CD4-positive, alpha-beta memory T cell (primary cell): Measurements from ENCODE around the gene ABL1. TPM values are rescaled to one million over a fixed set of nuclear protein-coding genes. Genes with fewer than 3 reads are reported as not detected.
"Not testable (repeated sequence)": the region's sequence is repeated elsewhere in the genome, so short reads cannot be mapped to it uniquely, and the experiment has no call there.

ENCODE experiments used
- CTCF ChIA-PET: fragments of 350-600 bp; sonication (Branson Sonifier 250); formaldehyde crosslinking; loops from one replicate; lab custom pipeline; 2021; ENCODE audit warnings: inconsistent platforms; ENCODE audit not compliant: partially characterized antibody; lab: Charles Lee
- POLR2A ChIA-PET: fragments of 350-600 bp; sonication (Branson Sonifier 250); formaldehyde crosslinking; loops from one replicate; lab custom pipeline; 2021; ENCODE audit not compliant: partially characterized antibody; lab: Charles Lee
- DNase-seq, 5 donors: peaks; one replicate each; pipeline versions ENCODE4 v3.0.0 to v3.0.0-alpha.2; 2020 to 2022; ENCODE audit warnings: mixed read lengths in 1 of 5
- H3K27ac ChIP-seq: one replicate; pipeline ENCODE4 v1.7.0; 2013; ENCODE audit warnings: low read depth, low read length
- H3K27me3 ChIP-seq: 2 replicates; pipeline ENCODE4 v1.7.0; 2013; ENCODE audit warnings: mild to moderate bottlenecking, low read length, moderate library complexity; ENCODE audit not compliant: insufficient read depth
- H3K36me3 ChIP-seq: 2 replicates; pipeline ENCODE4 v1.7.0; 2013; ENCODE audit warnings: mild to moderate bottlenecking, low read length, moderate library complexity; ENCODE audit not compliant: insufficient read depth
- H3K4me1 ChIP-seq: 2 replicates; pipeline ENCODE4 v1.7.0; 2013; ENCODE audit warnings: mild to moderate bottlenecking, low read length, moderate library complexity; ENCODE audit not compliant: insufficient read depth
- H3K4me3 ChIP-seq, 2 donors: one replicate each; pipeline ENCODE4 v1.7.0; 2013; ENCODE audit warnings: low read length in 2 of 2, mild to moderate bottlenecking in 1 of 2
- H3K9me3 ChIP-seq, 2 donors: one replicate each; pipeline ENCODE4 v1.7.0; 2013; ENCODE audit warnings: low read length in 2 of 2, control low read depth in 1 of 2; ENCODE audit not compliant: control insufficient read depth in 1 of 2
- H3K27ac Mint-ChIP-seq, 7 donors: one replicate each; pipeline ENCODE4 v1.8.0; 2020 to 2021; ENCODE audit warnings: mixed read lengths in 7 of 7, mild to moderate bottlenecking in 6 of 7, inconsistent platforms in 3 of 7, moderate library complexity in 3 of 7
- H3K27me3 Mint-ChIP-seq, 2 donors: one replicate each; pipeline ENCODE4 v1.8.0; 2020 to 2021; ENCODE audit warnings: mixed read lengths in 2 of 2
- H3K36me3 Mint-ChIP-seq, 2 donors: one replicate each; pipeline ENCODE4 v1.8.0; 2020 to 2021; ENCODE audit warnings: mixed read lengths in 2 of 2, inconsistent platforms in 1 of 2, mild to moderate bottlenecking in 1 of 2
- H3K4me1 Mint-ChIP-seq, 4 donors: one replicate each; pipeline ENCODE4 v1.8.0; 2020 to 2021; ENCODE audit warnings: mixed read lengths in 4 of 4, mild to moderate bottlenecking in 1 of 4
- H3K4me3 Mint-ChIP-seq, 8 donors: one replicate each; pipeline ENCODE4 v1.8.0; 2020 to 2021; ENCODE audit warnings: mixed read lengths in 8 of 8, mild to moderate bottlenecking in 7 of 8, moderate library complexity in 6 of 8, inconsistent platforms in 3 of 8
- H3K9me3 Mint-ChIP-seq, 8 donors: one replicate each; pipeline ENCODE4 v1.8.0; 2020 to 2021; ENCODE audit warnings: mixed read lengths in 8 of 8, mild to moderate bottlenecking in 5 of 8, inconsistent platforms in 3 of 8, moderate library complexity in 1 of 8
- intact Hi-C: fragments of 100-400 bp; cut with micrococcal nuclease; formaldehyde crosslinking; loops from one replicate; pipeline ENCODE4 v1.15.1; 2023
- polyA plus RNA-seq, 2 donors: library from polyadenylated mRNA; unstranded; fragments of 300-500 nt; fragmentation: Illumina TruSeq; gene quantifications; one replicate each; pipeline ENCODE4 v1.2.3, GENCODE V29; 2021
- total RNA-seq, 2 experiments: library from RNA; stranded (reverse); gene quantifications; one replicate each; pipeline ENCODE4 v1.2.3, GENCODE V29; 2021

Gene ABL1
- total and polyA plus RNA-seq, 4 experiments from 2014 or later = 3.2 to 34.4 (median 23.0) TPM

- ChIA-PET POLR2A (no interaction called here), CTCF (interaction anchor here (1.1 to 2.7 kb wide), 2 partner anchors 17 to 22 kb away, joined by 3 to 6 read pairs; no protein-coding TSS in a partner anchor)
- Histone ChIP-seq H3K36me3 (no peaks in the 10 kb centered on the region), H3K27ac (no peak overlapping the region), H3K4me3 (no peak overlapping the region), H3K9me3 (no peaks in the 10 kb centered on the region), H3K4me1 (peaks cover 31% of the 10 kb centered on the region), H3K27me3 (no peaks in the 10 kb centered on the region)
- Mint-ChIP-seq H3K4me1 (peaks cover 14 to 18% (median 16%) of the 10 kb centered on the region in 4 donors), H3K36me3 (no peaks in the 10 kb centered on the region), H3K27me3 (no peaks in the 10 kb centered on the region), H3K9me3 (no peaks in the 10 kb centered on the region), H3K27ac (no peak overlapping the region), H3K4me3 (no peak overlapping the region)
- intact Hi-C loops = no loop called here
- no peak for DNase-seq
Observed at GRCh38 chr9:130845254-130845653, 10.2 kb downstream of the ABL1 start.

- H3K4me1 ChIP-seq = peaks cover 31% of the 10 kb centered on the region
- no peaks in the 10 kb centered on the region for H3K36me3 Mint-ChIP-seq
- ChIA-PET CTCF (interaction anchor here (1.1 to 2.7 kb wide), 2 partner anchors 16 to 21 kb away, joined by 3 to 6 read pairs; no protein-coding TSS in a partner anchor), POLR2A (interaction anchor here (0.6 kb wide), 1 partner anchor 405 kb away, joined by 3 read pairs; no protein-coding TSS in a partner anchor)
- no peaks in the 10 kb centered on the region for H3K9me3 ChIP-seq
- intact Hi-C loops = no loop called here
- H3K4me3 Mint-ChIP-seq = no peak overlapping the region
- no peaks in the 10 kb centered on the region for H3K27me3 ChIP-seq
- H3K27ac ChIP-seq = no peak overlapping the region
- no peak for DNase-seq
- no peaks in the 10 kb centered on the region for H3K9me3 Mint-ChIP-seq
- no peak overlapping the region for H3K4me3 ChIP-seq
- peaks cover 11 to 18% (median 15%) of the 10 kb centered on the region in 4 donors for H3K4me1 Mint-ChIP-seq
- H3K36me3 ChIP-seq = no peaks in the 10 kb centered on the region
- H3K27ac Mint-ChIP-seq = no peak overlapping the region
- no peaks in the 10 kb centered on the region for H3K27me3 Mint-ChIP-seq
Observed at GRCh38 chr9:130845901-130846481, 10.9 kb downstream of the ABL1 start.

- Mint-ChIP-seq H3K27ac (peak overlapping the region in 1 of 7 donors; percentile 55), H3K9me3 (no peaks in the 10 kb centered on the region), H3K4me3 (no peak overlapping the region), H3K36me3 (no peaks in the 10 kb centered on the region), H3K4me1 (peaks cover 11 to 17% (median 15%) of the 10 kb centered on the region in 4 donors), H3K27me3 (no peaks in the 10 kb centered on the region)
- ChIA-PET POLR2A (no interaction called here), CTCF (interaction anchor here (0.9 to 2.7 kb wide), 2 partner anchors 11 to 20 kb away, joined by 3 to 6 read pairs; no protein-coding TSS in a partner anchor)
- DNase-seq = no peak
- Histone ChIP-seq H3K36me3 (no peaks in the 10 kb centered on the region), H3K9me3 (no peaks in the 10 kb centered on the region), H3K27me3 (no peaks in the 10 kb centered on the region), H3K4me3 (no peak overlapping the region), H3K4me1 (peaks cover 31% of the 10 kb centered on the region), H3K27ac (no peak overlapping the region)
- intact Hi-C loops = no loop called here
Observed at GRCh38 chr9:130846487-130847305, 11.6 kb downstream of the ABL1 start.

GRCh38 chr9:130847306-130848217 is 12.5 kb downstream of the ABL1 start:
- H3K4me3 ChIP-seq = no peak overlapping the region
- DNase-seq = no peak
- Mint-ChIP-seq H3K4me1 (peaks cover 8 to 17% (median 14%) of the 10 kb centered on the region in 4 donors), H3K27ac (peak overlapping the region in 1 of 7 donors; percentile 55), H3K27me3 (no peaks in the 10 kb centered on the region), H3K9me3 (no peaks in the 10 kb centered on the region), H3K4me3 (no peak overlapping the region), H3K36me3 (no peaks in the 10 kb centered on the region)
- ChIA-PET POLR2A (no interaction called here), CTCF (interaction anchor here (0.9 to 2.7 kb wide), 2 partner anchors 10 to 19 kb away, joined by 3 to 6 read pairs; no protein-coding TSS in a partner anchor)
- peaks cover 31% of the 10 kb centered on the region for H3K4me1 ChIP-seq
- H3K27me3 ChIP-seq = no peaks in the 10 kb centered on the region
- H3K9me3 ChIP-seq = no peaks in the 10 kb centered on the region
- intact Hi-C loops = no loop called here
- no peaks in the 10 kb centered on the region for H3K36me3 ChIP-seq
- no peak overlapping the region for H3K27ac ChIP-seq

DNA sequence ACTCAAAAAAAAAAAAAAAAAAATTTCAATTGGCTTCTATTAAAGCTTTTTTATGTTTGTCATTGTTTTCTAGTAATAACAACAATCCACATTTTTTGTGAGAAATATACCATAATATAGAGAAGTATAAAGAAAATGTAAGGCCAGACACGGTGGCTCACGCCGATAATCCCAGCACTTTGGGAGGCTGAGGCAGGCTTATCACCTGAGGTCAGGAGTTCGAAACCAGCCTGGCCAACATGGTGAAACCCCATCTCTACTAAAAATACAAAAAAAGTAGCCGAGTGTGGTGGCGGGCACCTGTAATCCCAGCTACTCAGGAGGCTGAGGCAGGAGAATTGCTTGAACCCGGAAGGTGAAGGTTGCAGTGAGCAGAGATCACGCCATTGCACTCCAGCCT is 13.5 kb downstream of the ABL1 start:
- H3K4me3 Mint-ChIP-seq, CTCF ChIA-PET, intact Hi-C loops, H3K27ac ChIP-seq, H3K9me3 ChIP-seq, H3K4me3 ChIP-seq, H3K27me3 Mint-ChIP-seq, H3K27me3 ChIP-seq, H3K36me3 ChIP-seq, DNase-seq, H3K27ac Mint-ChIP-seq, H3K36me3 Mint-ChIP-seq, H3K9me3 Mint-ChIP-seq, POLR2A ChIA-PET: not testable (repeated sequence)
- peaks cover 27% of the 10 kb centered on the region for H3K4me1 ChIP-seq
- H3K4me1 Mint-ChIP-seq = peaks cover under 1 to 12% (median 8%) of the 10 kb centered on the region in 4 donors

- Mint-ChIP-seq H3K36me3 (peaks cover 0 to 6% of the 10 kb centered on the region in 2 donors), H3K4me3 (no peak overlapping the region), H3K9me3 (no peaks in the 10 kb centered on the region), H3K27ac (no peak overlapping the region), H3K4me1 (peaks cover 0 to 6% (median under 1%) of the 10 kb centered on the region in 4 donors), H3K27me3 (no peaks in the 10 kb centered on the region)
- Histone ChIP-seq H3K27ac (no peak overlapping the region), H3K36me3 (no peaks in the 10 kb centered on the region), H3K4me1 (peaks cover 22% of the 10 kb centered on the region), H3K9me3 (no peaks in the 10 kb centered on the region), H3K4me3 (no peak overlapping the region), H3K27me3 (no peaks in the 10 kb centered on the region)
- intact Hi-C loops = no loop called here
- CTCF ChIA-PET = no interaction called here
- no peak for DNase-seq
- POLR2A ChIA-PET = no interaction called here
Observed at GRCh38 chr9:130849356-130849755, 14.3 kb downstream of the ABL1 start.
